Liver (tissue), 9 donors: ENCODE results near the gene C12orf54. TPM values are rescaled to one million over a fixed set of nuclear protein-coding genes. Genes with fewer than 3 reads are reported as not detected.

ENCODE experiments used
- DNase-seq: peaks from one replicate; pipeline ENCODE4 v3.0.0-alpha.2; 2017; ENCODE audit warnings: low spot score
- H3K27ac ChIP-seq, 2 donors: one replicate each; pipeline ENCODE4 v1.7.0; 2013; ENCODE audit warnings: inconsistent platforms in 2 of 2, low read length in 2 of 2, control low read depth in 1 of 2, low read depth in 1 of 2, mild to moderate bottlenecking in 1 of 2
- H3K27me3 ChIP-seq, 4 donors: one replicate each; pipeline versions ENCODE4 v1.6.1 to v1.7.0; 2013; ENCODE audit warnings: low read length in 3 of 4, inconsistent platforms in 1 of 4, mild to moderate bottlenecking in 1 of 4, moderate library complexity in 1 of 4; ENCODE audit not compliant: control insufficient read depth in 4 of 4, insufficient read depth in 4 of 4
- H3K36me3 ChIP-seq, 4 donors: one replicate each; pipeline versions ENCODE4 v1.6.1 to v1.7.0; 2013; ENCODE audit warnings: low read length in 3 of 4, mild to moderate bottlenecking in 3 of 4, low read depth in 1 of 4, moderate library complexity in 1 of 4; ENCODE audit not compliant: control insufficient read depth in 4 of 4, insufficient read depth in 3 of 4
- H3K4me1 ChIP-seq, 4 donors: one replicate each; pipeline versions ENCODE4 v1.6.1 to v1.7.0; 2013; ENCODE audit warnings: low read length in 3 of 4, mild to moderate bottlenecking in 3 of 4, moderate library complexity in 1 of 4; ENCODE audit not compliant: control insufficient read depth in 4 of 4, insufficient read depth in 4 of 4
- H3K4me3 ChIP-seq, 3 donors: one replicate each; pipeline versions ENCODE4 v1.6.1 to v1.7.0; 2013; ENCODE audit warnings: low read length in 3 of 3, control low read depth in 1 of 3, low read depth in 1 of 3, mild to moderate bottlenecking in 1 of 3
- H3K9ac ChIP-seq, 2 donors: one replicate each; pipeline ENCODE4 v1.7.0; 2013; ENCODE audit warnings: low read length in 2 of 2, mild to moderate bottlenecking in 2 of 2, moderate library complexity in 2 of 2, control low read depth in 1 of 2, low read depth in 1 of 2
- H3K9me3 ChIP-seq, 4 donors: one replicate each; pipeline versions ENCODE4 v1.6.1 to v1.7.0; 2013; ENCODE audit warnings: low read length in 3 of 4; ENCODE audit not compliant: control insufficient read depth in 4 of 4
- EGR1 ChIP-seq, 2 donors: IDR thresholded peaks; 2 replicates each; pipeline ENCODE4 v1.6.1; 2016 to 2018; ENCODE audit warnings: antibody characterized with exemption in 2 of 2, low read depth in 2 of 2
- FOXA1 ChIP-seq: IDR thresholded peaks from 2 replicates; pipeline ENCODE4 v1.6.1; 2016; ENCODE audit warnings: antibody characterized with exemption
- FOXA2 ChIP-seq: IDR thresholded peaks from 2 replicates; pipeline ENCODE4 v1.6.1; 2016; ENCODE audit warnings: antibody characterized with exemption
- GABPA ChIP-seq, 2 donors: IDR thresholded peaks in 1 of 2; conservative IDR thresholded peaks in 1 of 2; 2 replicates each; pipeline ENCODE4 v1.6.1; 2016; ENCODE audit warnings: antibody characterized with exemption in 2 of 2, mild to moderate bottlenecking in 1 of 2, moderate library complexity in 1 of 2
- HNF4A ChIP-seq, 2 donors: conservative IDR thresholded peaks; 2 replicates each; pipeline ENCODE4 v1.6.1; 2016; ENCODE audit warnings: antibody characterized with exemption in 2 of 2, mild to moderate bottlenecking in 2 of 2
- JUND ChIP-seq, 2 donors: IDR thresholded peaks; 2 replicates each; pipeline ENCODE4 v1.6.1; 2016; ENCODE audit warnings: antibody characterized with exemption in 2 of 2
- NR2F2 ChIP-seq: IDR thresholded peaks from 2 replicates; pipeline ENCODE4 v1.6.1; 2016; ENCODE audit warnings: antibody characterized with exemption
- RAD21 ChIP-seq, 2 donors: IDR thresholded peaks; 2 replicates each; pipeline ENCODE4 v1.6.1; 2016; ENCODE audit warnings: antibody characterized with exemption in 2 of 2, mild to moderate bottlenecking in 2 of 2
- RXRA ChIP-seq, 2 donors: IDR thresholded peaks; 2 replicates each; pipeline ENCODE4 v1.6.1; 2017 to 2018; ENCODE audit warnings: antibody characterized with exemption in 2 of 2, mild to moderate bottlenecking in 1 of 2
- SP1 ChIP-seq: IDR thresholded peaks from 2 replicates; pipeline ENCODE4 v1.6.1; 2018; ENCODE audit warnings: antibody characterized with exemption, mild to moderate bottlenecking
- TAF1 ChIP-seq: conservative IDR thresholded peaks from 2 replicates; pipeline ENCODE4 v1.6.1; 2016; ENCODE audit warnings: antibody characterized with exemption, mild to moderate bottlenecking
- YY1 ChIP-seq: IDR thresholded peaks from 2 replicates; pipeline ENCODE4 v1.6.1; 2016; ENCODE audit warnings: antibody characterized with exemption, mild to moderate bottlenecking
- WGBS: extraction: QIAGEN DNeasy Blood & Tissue Kit; methylation state at CpG from one replicate; pipeline ENCODE4 v1.1.7; 2013; 5-methylcytosine and 5-hydroxymethylcytosine counted together
- polyA plus RNA-seq, 2 donors: library from polyadenylated mRNA; stranded (reverse) in 1 of 2; unstranded in 1 of 2; fragments of 200-250 nt in 1 of 2; fragments of >200 nt in 1 of 2; fragmentation: Nextera tagmentation in 1 of 2; extraction: Ambion mirVana in 1 of 2; gene quantifications; one replicate each; pipeline versions ENCODE4 v1.2.1 to v1.2.3, GENCODE V29; 2013 to 2015
- total RNA-seq, 2 donors: library from RNA; depleted of rRNA; stranded (reverse); fragments of >200 nt; gene quantifications; one replicate each; pipeline ENCODE4 v1.2.3, GENCODE V29; 2014
- TF ChIP-seq, protein P1 (sequence below): IDR thresholded peaks from 2 replicates; pipeline ENCODE4 v1.6.1; 2016; ENCODE audit warnings: antibody characterized with exemption
- TF ChIP-seq, protein P2 (sequence below): IDR thresholded peaks from 2 replicates; pipeline ENCODE4 v1.6.1; 2016; ENCODE audit warnings: antibody characterized with exemption
- TF ChIP-seq, protein P3 (sequence below): IDR thresholded peaks from 2 replicates; pipeline ENCODE4 v1.6.1; 2016; ENCODE audit warnings: antibody characterized with exemption
- TF ChIP-seq, protein P4 (sequence below): fragments of 150-350 bp; IDR thresholded peaks from 2 replicates; pipeline ENCODE4 v1.5.1; 2017; ENCODE audit warnings: improper control_type of control experiment, low read depth, low read length; ENCODE audit not compliant: missing input control
- TF ChIP-seq, protein P5 (sequence below): IDR thresholded peaks from 2 replicates; pipeline ENCODE4 v1.6.1; 2016; ENCODE audit warnings: antibody characterized with exemption, mild to moderate bottlenecking
- donor health status: healthy.
- donor health status: healthy.
- donor health status: healthy.
- donor health status: healthy.
- donor health status: healthy.

The C12orf54 gene
- total and polyA plus RNA-seq, 4 donors: not detected

DNA sequence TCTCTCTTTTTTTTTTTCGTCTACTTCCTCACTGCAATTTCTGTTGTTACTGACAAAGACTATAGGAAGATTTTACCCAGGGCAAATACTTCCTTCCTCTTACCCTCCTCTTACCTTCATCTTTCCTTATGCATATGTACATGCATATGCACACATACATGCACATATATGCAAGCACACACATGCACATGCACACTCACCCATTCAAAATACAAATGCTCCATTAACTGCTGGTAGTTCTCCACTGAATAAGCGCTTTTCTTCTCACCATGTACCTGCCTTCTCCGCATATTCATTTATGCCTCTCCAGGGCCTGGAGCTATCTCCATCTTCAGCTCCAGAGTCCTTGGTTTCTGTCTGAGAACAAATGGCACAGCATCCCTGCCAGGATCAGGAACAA, 632 bp downstream of the C12orf54 start:
- Histone ChIP-seq H3K9me3 (peaks cover 0 to 1% (median 0%) of the 10 kb centered on the region in 4 donors), H3K27me3 (peaks cover 0 to 3% (median 0%) of the 10 kb centered on the region in 4 donors), H3K27ac (no peak overlapping the region), H3K36me3 (no peaks in the 10 kb centered on the region), H3K9ac (no peak overlapping the region), H3K4me1 (no peaks in the 10 kb centered on the region), H3K4me3 (no peak overlapping the region)
- WGBS: 89% methylated on average over 3 of the region's 3 CpGs
- no peak for TF ChIP-seq SP1
- TF ChIP-seq TAF1: no peak
- no peak for TF ChIP-seq EGR1 (IDR thresholded peaks at IDR 0.05; ENCODE audit: low read depth in 2 of 2)
- TF ChIP-seq, protein P1, sequence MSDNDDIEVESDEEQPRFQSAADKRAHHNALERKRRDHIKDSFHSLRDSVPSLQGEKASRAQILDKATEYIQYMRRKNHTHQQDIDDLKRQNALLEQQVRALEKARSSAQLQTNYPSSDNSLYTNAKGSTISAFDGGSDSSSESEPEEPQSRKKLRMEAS: no peak
- no peak for TF ChIP-seq RAD21 (IDR thresholded peaks at IDR 0.05)
- TF ChIP-seq YY1: no peak
- TF ChIP-seq, protein P2, sequence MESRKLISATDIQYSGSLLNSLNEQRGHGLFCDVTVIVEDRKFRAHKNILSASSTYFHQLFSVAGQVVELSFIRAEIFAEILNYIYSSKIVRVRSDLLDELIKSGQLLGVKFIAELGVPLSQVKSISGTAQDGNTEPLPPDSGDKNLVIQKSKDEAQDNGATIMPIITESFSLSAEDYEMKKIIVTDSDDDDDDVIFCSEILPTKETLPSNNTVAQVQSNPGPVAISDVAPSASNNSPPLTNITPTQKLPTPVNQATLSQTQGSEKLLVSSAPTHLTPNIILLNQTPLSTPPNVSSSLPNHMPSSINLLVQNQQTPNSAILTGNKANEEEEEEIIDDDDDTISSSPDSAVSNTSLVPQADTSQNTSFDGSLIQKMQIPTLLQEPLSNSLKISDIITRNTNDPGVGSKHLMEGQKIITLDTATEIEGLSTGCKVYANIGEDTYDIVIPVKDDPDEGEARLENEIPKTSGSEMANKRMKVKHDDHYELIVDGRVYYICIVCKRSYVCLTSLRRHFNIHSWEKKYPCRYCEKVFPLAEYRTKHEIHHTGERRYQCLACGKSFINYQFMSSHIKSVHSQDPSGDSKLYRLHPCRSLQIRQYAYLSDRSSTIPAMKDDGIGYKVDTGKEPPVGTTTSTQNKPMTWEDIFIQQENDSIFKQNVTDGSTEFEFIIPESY: no peak
- no peak for TF ChIP-seq NR2F2
- TF ChIP-seq, protein P3, sequence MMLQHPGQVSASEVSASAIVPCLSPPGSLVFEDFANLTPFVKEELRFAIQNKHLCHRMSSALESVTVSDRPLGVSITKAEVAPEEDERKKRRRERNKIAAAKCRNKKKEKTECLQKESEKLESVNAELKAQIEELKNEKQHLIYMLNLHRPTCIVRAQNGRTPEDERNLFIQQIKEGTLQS: no peak
- TF ChIP-seq GABPA (IDR thresholded peaks at IDR 0.05 in 1 of 2, conservative IDR thresholded peaks at IDR 0.05 in 1 of 2): no peak
- no peak for DNase-seq

DNA sequence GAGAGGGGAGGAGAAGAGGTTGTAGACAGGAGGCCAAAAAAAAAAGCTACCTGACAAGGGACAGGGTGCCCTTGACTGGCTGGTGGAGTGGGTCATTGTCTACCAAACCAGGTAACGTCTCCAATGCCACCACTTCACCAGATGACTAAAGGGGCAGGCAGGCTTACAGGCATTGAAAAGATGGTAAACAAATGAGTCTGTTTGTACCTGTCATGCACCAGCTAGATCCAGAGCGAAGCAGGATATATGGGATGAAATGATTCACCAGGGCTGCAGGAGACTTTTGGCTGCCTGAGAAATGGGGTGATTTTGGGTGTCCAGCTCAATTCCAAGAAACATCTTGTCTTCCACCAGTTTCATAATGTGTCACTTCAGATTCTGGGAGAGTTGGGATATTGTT, 4.0 kb downstream of the C12orf54 start:
- no peak for DNase-seq
- no peak overlapping the region for H3K27ac ChIP-seq
- TF ChIP-seq, protein P1: no peak
- no peak for TF ChIP-seq NR2F2
- TF ChIP-seq HNF4A (conservative IDR thresholded peaks at IDR 0.05): no peak
- TF ChIP-seq JUND (IDR thresholded peaks at IDR 0.05): no peak
- TF ChIP-seq FOXA2: no peak
- TF ChIP-seq, protein P3: no peak
- TF ChIP-seq, protein P4, sequence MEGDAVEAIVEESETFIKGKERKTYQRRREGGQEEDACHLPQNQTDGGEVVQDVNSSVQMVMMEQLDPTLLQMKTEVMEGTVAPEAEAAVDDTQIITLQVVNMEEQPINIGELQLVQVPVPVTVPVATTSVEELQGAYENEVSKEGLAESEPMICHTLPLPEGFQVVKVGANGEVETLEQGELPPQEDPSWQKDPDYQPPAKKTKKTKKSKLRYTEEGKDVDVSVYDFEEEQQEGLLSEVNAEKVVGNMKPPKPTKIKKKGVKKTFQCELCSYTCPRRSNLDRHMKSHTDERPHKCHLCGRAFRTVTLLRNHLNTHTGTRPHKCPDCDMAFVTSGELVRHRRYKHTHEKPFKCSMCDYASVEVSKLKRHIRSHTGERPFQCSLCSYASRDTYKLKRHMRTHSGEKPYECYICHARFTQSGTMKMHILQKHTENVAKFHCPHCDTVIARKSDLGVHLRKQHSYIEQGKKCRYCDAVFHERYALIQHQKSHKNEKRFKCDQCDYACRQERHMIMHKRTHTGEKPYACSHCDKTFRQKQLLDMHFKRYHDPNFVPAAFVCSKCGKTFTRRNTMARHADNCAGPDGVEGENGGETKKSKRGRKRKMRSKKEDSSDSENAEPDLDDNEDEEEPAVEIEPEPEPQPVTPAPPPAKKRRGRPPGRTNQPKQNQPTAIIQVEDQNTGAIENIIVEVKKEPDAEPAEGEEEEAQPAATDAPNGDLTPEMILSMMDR: no peak
- TF ChIP-seq EGR1 (IDR thresholded peaks at IDR 0.05; ENCODE audit: low read depth in 2 of 2): no peak
- no peak for TF ChIP-seq GABPA (IDR thresholded peaks at IDR 0.05 in 1 of 2, conservative IDR thresholded peaks at IDR 0.05 in 1 of 2)
- no peak for TF ChIP-seq FOXA1
- TF ChIP-seq RXRA (IDR thresholded peaks at IDR 0.05): no peak
- TF ChIP-seq, protein P5, sequence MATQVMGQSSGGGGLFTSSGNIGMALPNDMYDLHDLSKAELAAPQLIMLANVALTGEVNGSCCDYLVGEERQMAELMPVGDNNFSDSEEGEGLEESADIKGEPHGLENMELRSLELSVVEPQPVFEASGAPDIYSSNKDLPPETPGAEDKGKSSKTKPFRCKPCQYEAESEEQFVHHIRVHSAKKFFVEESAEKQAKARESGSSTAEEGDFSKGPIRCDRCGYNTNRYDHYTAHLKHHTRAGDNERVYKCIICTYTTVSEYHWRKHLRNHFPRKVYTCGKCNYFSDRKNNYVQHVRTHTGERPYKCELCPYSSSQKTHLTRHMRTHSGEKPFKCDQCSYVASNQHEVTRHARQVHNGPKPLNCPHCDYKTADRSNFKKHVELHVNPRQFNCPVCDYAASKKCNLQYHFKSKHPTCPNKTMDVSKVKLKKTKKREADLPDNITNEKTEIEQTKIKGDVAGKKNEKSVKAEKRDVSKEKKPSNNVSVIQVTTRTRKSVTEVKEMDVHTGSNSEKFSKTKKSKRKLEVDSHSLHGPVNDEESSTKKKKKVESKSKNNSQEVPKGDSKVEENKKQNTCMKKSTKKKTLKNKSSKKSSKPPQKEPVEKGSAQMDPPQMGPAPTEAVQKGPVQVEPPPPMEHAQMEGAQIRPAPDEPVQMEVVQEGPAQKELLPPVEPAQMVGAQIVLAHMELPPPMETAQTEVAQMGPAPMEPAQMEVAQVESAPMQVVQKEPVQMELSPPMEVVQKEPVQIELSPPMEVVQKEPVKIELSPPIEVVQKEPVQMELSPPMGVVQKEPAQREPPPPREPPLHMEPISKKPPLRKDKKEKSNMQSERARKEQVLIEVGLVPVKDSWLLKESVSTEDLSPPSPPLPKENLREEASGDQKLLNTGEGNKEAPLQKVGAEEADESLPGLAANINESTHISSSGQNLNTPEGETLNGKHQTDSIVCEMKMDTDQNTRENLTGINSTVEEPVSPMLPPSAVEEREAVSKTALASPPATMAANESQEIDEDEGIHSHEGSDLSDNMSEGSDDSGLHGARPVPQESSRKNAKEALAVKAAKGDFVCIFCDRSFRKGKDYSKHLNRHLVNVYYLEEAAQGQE: no peak
- no peak for TF ChIP-seq YY1
- TF ChIP-seq TAF1: no peak
- no peak overlapping the region for H3K4me3 ChIP-seq
- WGBS: 66% methylated on average over 2 of the region's 2 CpGs
- peaks cover 0 to 6% (median 0%) of the 10 kb centered on the region in 4 donors for H3K27me3 ChIP-seq
- no peaks in the 10 kb centered on the region for H3K4me1 ChIP-seq
- no peaks in the 10 kb centered on the region for H3K9me3 ChIP-seq
- H3K36me3 ChIP-seq: no peaks in the 10 kb centered on the region
- H3K9ac ChIP-seq: no peak overlapping the region
